Loucy (cell line): ENCODE data around the gene G0S2.

Source experiments
- H2AFZ ChIP-seq: fragments of 200-600 bp; sonication (generic); 2 replicates; pipeline ENCODE4 v1.6.0; 2016; ENCODE audit warnings: antibody characterized with exemption, mild to moderate bottlenecking, low read length, moderate library complexity
- H3F3A ChIP-seq: fragments of 200-600 bp; 2 replicates; pipeline ENCODE4 v1.6.0; 2016; ENCODE audit warnings: antibody characterized with exemption, low read depth, mild to moderate bottlenecking
- H3K27me3 ChIP-seq: fragments of 200-600 bp; sonication (generic); 2 replicates; pipeline ENCODE4 v1.6.1; 2014; ENCODE audit warnings: low read length, mild to moderate bottlenecking; ENCODE audit not compliant: insufficient read depth, poor library complexity, severe bottlenecking
- H3K36me3 ChIP-seq: fragments of 200-600 bp; sonication (generic); 2 replicates; pipeline ENCODE4 v1.6.1; 2016; ENCODE audit warnings: low read length; ENCODE audit not compliant: insufficient read depth
- H3K4me1 ChIP-seq: fragments of 200-600 bp; sonication (generic); 2 replicates; pipeline ENCODE4 v1.5.1; 2014; ENCODE audit warnings: low read length, mild to moderate bottlenecking; ENCODE audit not compliant: insufficient read depth, poor library complexity, severe bottlenecking
- H3K4me2 ChIP-seq: fragments of 200-600 bp; sonication (generic); 2 replicates; pipeline ENCODE4 v1.6.0; 2014; ENCODE audit warnings: antibody characterized with exemption, low read length, low read depth, mild to moderate bottlenecking; ENCODE audit not compliant: poor library complexity, severe bottlenecking
- H3K4me3 ChIP-seq: fragments of 200-600 bp; sonication (generic); 2 replicates; pipeline ENCODE4 v1.5.1; 2014; ENCODE audit warnings: low read length, mild to moderate bottlenecking, mixed read lengths; ENCODE audit not compliant: poor library complexity, severe bottlenecking
- H3K79me2 ChIP-seq: fragments of 200-600 bp; sonication (generic); 2 replicates; pipeline ENCODE4 v1.6.1; 2014; ENCODE audit warnings: low read length; ENCODE audit not compliant: insufficient read depth
- H3K9ac ChIP-seq: fragments of 200-600 bp; sonication (generic); 2 replicates; pipeline ENCODE4 v1.6.0; 2014; ENCODE audit warnings: mild to moderate bottlenecking, low read depth, low read length, moderate library complexity; ENCODE audit not compliant: poor library complexity, severe bottlenecking
- H3K9me2 ChIP-seq: fragments of 200-600 bp; sonication (generic); replicated peaks from 2 replicates; pipeline ENCODE4 v1.6.1; 2016; ENCODE audit warnings: low read depth, low read length, mixed read lengths
- H3K9me3 ChIP-seq: fragments of 200-600 bp; sonication (generic); 2 replicates; pipeline ENCODE4 v1.6.1; 2014; ENCODE audit warnings: mild to moderate bottlenecking, antibody characterized with exemption, low read length, low read depth; ENCODE audit not compliant: insufficient read depth
- H4K20me1 ChIP-seq: fragments of 200-600 bp; sonication (generic); 2 replicates; pipeline ENCODE4 v1.6.0; 2014; ENCODE audit warnings: antibody characterized with exemption, low read length, mild to moderate bottlenecking; ENCODE audit not compliant: insufficient read depth, poor library complexity, severe bottlenecking
- EZH2phosphoT487 ChIP-seq: fragments of 200-600 bp; IDR thresholded peaks from 2 replicates; pipeline ENCODE4 v1.6.1; 2018; ENCODE audit warnings: antibody characterized with exemption, mild to moderate bottlenecking, moderate library complexity, borderline replicate concordance
- TF ChIP-seq, protein P1 (sequence below): fragments of 200-600 bp; sonication (generic); conservative IDR thresholded peaks from 2 replicates; pipeline ENCODE4 v1.5.1; 2014; ENCODE audit warnings: mild to moderate bottlenecking, antibody characterized with exemption, low read length

G0S2 gene

DNA sequence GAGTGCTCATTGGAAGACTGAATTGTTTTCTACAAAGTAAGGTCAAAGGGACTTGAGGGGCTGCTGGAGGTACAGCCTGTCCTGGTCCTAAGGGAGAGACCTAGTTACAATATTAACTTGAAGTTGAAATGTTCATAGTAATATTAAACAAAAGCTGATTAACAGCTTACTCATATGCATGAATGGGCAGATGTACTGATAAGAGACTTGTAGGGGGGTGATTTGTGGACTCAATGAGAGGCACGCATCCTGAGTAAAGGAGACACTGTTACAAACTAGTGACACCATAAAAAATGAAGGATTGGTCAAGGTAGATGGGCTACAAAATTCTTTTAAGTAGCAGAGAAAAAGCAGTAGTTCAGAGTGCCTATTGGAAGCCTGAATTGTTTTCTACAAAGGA is 32.1 kb downstream of the G0S2 start:
- H3K79me2 ChIP-seq, result no peaks in the 10 kb centered on the region
- H3K27me3 ChIP-seq, result no peaks in the 10 kb centered on the region
- no peaks in the 10 kb centered on the region for H3K4me1 ChIP-seq
- H3F3A ChIP-seq, result no peaks in the 10 kb centered on the region
- H3K4me2 ChIP-seq, result no peak overlapping the region
- no peaks in the 10 kb centered on the region for H3K36me3 ChIP-seq
- no peaks in the 10 kb centered on the region for H4K20me1 ChIP-seq
- no peak overlapping the region for H2AFZ ChIP-seq
- no peak overlapping the region for H3K9ac ChIP-seq
- H3K9me3 ChIP-seq, result no peaks in the 10 kb centered on the region
- H3K4me3 ChIP-seq, result no peak overlapping the region
- no peak for TF ChIP-seq EZH2phosphoT487
- TF ChIP-seq, protein P1, sequence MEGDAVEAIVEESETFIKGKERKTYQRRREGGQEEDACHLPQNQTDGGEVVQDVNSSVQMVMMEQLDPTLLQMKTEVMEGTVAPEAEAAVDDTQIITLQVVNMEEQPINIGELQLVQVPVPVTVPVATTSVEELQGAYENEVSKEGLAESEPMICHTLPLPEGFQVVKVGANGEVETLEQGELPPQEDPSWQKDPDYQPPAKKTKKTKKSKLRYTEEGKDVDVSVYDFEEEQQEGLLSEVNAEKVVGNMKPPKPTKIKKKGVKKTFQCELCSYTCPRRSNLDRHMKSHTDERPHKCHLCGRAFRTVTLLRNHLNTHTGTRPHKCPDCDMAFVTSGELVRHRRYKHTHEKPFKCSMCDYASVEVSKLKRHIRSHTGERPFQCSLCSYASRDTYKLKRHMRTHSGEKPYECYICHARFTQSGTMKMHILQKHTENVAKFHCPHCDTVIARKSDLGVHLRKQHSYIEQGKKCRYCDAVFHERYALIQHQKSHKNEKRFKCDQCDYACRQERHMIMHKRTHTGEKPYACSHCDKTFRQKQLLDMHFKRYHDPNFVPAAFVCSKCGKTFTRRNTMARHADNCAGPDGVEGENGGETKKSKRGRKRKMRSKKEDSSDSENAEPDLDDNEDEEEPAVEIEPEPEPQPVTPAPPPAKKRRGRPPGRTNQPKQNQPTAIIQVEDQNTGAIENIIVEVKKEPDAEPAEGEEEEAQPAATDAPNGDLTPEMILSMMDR, result no peak
- no peaks in the 10 kb centered on the region for H3K9me2 ChIP-seq

DNA sequence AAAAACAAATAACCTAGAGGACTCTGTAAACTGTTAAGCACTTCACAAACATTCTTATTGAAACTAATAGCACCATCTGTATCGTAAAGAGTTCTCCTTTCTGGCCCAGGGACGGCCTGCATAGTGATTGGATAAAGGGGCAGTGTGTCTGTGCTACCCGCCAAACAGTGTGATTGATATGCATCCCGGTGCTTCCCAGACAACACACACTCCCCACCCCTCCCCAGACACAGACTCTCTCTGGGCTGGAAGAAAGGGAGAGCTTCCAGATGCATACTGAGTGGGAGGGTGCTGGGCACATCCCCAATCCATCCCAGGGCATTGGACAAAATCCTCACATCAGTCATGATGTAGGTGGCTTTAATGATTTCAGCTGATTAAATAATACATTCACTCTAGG is 33.1 kb downstream of the G0S2 start:
- Histone ChIP-seq H3K4me1 (no peaks in the 10 kb centered on the region), H3K9ac (no peak overlapping the region), H3K4me3 (no peak overlapping the region), H3K27me3 (no peaks in the 10 kb centered on the region), H3K4me2 (no peak overlapping the region), H3K36me3 (no peaks in the 10 kb centered on the region), H3K9me3 (no peaks in the 10 kb centered on the region), H3F3A (no peaks in the 10 kb centered on the region), H3K79me2 (no peaks in the 10 kb centered on the region), H3K9me2 (no peaks in the 10 kb centered on the region), H4K20me1 (no peaks in the 10 kb centered on the region), H2AFZ (no peak overlapping the region)
- TF ChIP-seq, protein P1, result no peak
- TF ChIP-seq EZH2phosphoT487, result no peak

DNA sequence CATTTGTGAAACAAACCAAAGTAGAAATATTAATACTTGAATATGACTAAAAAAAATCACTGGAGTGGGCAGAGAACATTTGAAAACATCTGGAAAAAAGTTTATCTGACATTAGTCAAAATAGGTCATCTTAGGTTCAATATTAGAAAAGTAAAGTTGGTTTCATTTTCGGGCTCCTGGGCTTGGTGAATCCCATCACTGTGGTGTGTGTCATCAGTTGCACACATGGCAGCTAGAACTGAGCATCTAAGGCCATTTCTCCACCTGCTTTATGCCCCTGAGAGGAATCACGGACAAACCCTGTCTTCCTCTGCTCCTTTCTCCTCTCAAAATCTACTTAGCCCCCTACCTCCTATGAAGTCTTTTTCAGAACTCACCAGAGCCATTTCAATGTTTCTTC is 34.9 kb downstream of the G0S2 start:
- H3K4me1 ChIP-seq, result no peaks in the 10 kb centered on the region
- H3F3A ChIP-seq, result no peaks in the 10 kb centered on the region
- no peaks in the 10 kb centered on the region for H3K79me2 ChIP-seq
- no peak overlapping the region for H3K4me2 ChIP-seq
- no peaks in the 10 kb centered on the region for H3K9me2 ChIP-seq
- H3K4me3 ChIP-seq, result no peak overlapping the region
- H3K9ac ChIP-seq, result no peak overlapping the region
- H4K20me1 ChIP-seq, result no peaks in the 10 kb centered on the region
- no peaks in the 10 kb centered on the region for H3K9me3 ChIP-seq
- H2AFZ ChIP-seq, result no peak overlapping the region
- no peaks in the 10 kb centered on the region for H3K27me3 ChIP-seq
- H3K36me3 ChIP-seq, result no peaks in the 10 kb centered on the region
- no peak for TF ChIP-seq EZH2phosphoT487
- TF ChIP-seq, protein P1, result no peak
